Stimulated activated CD8-positive, alpha-beta memory T cell treated with anti-CD3 and anti-CD28 coated beads, Interleukin-2, amount 100 ng/mL, for 1 hour (primary cell): ENCODE data around the gene KIAA0513.

Experiments used
- DNase-seq, 2 donors: peaks; one replicate each; pipeline ENCODE4 v3.0.0-alpha.2; 2020; ENCODE audit warnings: low read depth in 2 of 2

KIAA0513 gene

DNA sequence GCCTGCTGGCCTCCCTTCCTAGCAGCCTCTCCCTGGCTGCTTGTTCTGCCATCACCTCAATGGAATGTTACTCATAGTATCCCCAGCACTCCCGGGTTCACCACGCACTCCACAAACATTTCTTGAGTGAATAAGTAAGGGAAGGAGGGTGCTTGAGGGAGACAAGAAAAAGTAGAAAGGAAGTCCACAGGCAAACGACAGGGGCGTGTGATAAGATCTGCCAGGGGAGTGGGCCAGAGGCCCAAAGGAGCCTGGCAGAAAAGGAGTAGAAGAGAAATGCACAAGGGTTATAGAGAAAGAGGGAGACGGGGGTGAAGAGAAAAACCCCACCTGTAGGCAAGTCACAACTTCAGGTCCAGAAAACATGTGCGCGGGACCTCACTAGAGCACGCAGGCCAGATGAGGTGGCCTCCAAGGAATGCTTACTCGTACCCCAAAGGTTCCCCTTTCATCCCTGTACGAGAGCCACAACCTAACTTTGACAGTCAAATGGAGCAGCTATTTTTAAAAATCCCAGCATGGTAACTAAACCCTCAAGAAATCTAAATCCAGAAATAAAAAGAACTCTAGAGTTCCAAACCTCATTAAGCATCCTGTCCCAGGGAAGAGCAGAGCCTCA is 22.9 kb upstream of the KIAA0513 start:
- no peak for DNase-seq

DNA sequence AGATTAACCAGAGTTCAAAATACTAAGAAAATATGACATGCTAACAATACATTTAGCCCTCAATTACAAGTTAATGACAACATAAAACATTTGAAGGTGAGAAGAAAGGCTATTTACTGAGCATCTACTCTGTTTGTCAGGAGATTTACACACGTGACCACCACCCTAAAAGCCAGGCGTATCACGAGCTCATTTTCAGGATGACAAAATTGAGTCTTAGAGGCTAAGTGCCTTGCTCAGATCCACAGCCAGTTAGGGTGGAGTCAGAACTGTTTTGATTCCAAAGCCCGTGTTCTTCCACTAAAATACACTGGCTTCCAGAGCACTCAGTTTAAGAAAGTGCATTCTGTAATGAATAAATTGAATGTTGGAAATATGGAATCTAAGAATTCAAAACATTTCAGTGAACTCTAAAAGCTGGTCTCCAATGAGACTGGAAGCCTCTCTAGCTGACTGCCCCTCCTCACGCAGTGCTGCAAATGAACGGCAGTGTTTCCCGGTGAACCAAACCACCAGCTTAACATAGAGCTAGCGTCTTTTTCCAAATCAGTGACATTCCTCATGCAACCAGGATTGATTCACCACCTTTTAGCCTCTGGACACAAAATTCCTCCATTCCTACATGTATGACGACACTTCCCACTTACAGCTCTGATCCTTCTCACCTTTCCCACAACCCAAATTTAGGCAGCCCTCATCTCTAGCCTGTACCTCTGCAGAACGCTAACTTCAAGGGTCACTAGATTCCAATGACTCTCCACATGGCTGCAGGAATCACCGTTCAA is 22.1 kb upstream of the KIAA0513 start:
- no peak for DNase-seq

DNA sequence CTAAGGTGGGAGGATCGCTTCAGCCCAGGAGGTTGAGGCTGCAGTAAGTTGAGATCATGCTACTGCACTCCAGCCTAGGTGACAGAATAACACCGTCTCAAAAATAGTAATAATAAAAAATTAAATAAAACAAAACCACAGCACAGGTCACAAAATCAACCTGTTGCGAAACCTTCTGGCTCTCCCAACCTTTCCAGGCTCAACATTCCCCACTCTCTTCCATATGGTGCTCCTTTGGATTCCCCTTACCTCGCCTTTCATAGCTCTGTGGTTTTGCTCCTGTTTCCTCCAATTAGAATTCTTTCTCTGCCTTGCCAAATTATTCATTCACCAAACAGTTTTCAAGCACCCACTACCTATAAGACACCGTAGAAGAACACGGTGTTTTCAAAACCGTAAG is 21.0 kb upstream of the KIAA0513 start:
- no peak for DNase-seq

DNA sequence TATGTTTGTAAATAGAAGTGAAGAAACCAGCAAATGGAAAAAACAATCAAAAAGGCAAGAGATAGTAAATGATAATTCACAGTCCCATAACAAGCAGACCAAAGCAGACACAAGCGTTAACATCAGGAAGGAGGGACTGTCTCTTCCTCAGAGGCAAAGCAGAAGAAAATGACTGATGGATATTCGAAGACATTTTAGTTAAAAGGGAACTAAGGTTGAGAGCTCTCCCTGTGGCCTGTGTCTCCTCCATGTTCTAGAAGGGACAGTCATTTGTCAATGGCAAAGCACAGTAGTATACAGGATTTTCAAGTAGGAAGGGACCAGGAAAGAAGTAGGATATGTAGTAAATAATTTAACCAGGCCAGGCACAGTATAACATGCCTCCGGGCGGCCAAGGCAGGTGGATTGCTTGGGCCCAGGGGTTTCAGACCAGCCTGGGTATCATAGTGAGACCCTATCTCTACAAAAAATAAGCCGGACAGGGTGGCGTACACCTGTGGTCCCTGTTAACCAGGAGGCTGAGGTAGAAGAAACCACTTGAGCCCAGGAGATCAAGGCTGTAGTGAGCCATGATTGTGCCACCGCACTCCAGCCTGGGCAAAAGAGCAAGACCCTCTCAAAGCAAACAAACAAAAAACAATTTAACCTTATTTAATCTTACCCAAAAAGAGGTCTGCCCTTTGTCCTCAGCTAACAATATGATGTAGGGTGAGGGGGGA is 19.9 kb upstream of the KIAA0513 start:
- no peak for DNase-seq

DNA sequence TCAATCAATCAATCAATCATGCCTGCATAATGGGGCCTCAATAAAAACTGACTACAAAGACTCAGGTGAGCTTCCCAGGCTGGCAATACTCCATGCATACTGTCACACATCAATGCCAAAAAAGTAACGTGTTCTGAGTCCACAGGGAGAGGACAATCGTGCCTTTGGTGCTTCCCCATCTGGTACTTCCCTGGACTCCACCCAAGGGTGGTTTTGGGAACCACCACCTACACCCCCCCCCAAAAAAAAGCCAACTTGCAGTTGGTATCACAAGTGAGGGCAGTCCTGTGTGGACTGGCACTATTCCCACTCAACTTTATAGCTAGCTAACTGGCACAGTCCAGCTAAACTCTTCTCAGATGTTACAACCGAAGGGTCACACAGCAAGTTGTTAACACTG is 19.3 kb upstream of the KIAA0513 start:
- DNase-seq, result no peak

DNA sequence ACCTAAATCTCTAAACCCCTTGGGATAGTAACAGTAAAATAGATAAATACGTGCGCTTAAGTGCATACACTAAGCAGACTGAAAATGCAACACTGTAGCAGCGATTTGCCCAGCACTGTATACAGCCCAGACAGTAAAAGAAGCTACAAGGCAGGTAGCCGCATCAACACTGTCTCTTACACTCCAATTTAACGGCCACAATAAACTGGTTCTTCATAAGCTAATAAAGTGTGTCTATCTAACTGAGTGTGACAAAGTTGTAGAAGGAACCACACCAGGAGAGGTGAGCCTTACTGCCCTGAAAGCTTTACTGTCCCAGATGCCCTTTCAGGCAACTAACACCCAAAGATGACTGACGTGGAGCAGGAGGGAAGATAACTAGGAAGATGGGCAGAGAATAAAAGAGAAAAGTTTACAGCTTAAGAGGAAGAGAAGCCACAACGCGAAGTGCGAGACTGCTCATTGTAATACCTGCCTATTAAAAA is 17.1 kb upstream of the KIAA0513 start:
- DNase-seq, result no peak

DNA sequence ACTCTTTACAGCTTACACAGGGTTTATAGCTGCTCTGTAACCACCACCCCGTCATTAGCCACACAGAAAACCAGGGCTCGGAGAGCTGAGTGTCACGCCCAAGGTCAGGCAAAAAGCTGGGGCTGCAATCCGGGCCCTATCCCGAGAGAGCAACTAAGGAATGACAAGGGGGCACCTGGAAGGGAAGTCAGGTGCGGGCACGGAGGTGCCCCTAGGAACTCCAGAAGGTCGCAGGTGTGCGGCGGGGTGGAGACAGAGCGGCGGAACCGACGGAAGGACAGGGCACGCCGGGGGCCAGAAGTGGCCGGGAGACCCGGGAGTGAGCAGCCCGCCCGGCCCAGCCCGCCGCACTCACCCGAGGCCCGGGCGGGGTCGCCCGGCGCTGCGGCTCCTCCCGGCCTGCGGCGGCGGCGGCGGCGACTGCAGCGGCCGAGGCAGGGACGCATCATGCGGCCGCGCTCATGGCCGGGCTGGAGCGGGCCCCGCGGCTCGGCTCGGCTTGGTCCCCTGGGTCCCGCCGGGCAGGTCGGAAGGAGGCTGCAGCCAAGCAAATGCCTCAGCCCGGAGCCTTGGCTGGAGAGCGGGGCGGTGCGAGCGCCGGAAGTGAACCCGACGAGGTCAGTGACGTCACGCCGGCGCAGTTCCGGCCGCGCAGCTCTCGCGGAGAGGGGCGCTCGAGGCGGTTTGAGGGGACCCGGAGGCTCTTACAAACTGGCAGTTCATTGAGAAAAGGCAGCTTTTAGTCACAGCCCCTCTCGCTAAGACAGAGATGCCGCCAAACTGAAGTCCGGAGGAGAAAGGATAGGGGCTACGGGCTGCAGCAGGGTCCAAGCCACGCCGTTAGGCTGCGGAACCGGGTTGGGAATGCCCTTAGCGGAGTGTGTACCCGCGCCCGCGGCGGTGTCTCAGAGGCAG is 16.4 kb upstream of the KIAA0513 start, which contains the start of gene ZDHHC7:
Gene ZDHHC7, minus strand, starts transcription at position 605 of the 915 bp plus-strand sequence. CDS start 20,917 bp downstream, outside the sequence.
- DNase-seq, result peak; percentile 79 to 81

DNA sequence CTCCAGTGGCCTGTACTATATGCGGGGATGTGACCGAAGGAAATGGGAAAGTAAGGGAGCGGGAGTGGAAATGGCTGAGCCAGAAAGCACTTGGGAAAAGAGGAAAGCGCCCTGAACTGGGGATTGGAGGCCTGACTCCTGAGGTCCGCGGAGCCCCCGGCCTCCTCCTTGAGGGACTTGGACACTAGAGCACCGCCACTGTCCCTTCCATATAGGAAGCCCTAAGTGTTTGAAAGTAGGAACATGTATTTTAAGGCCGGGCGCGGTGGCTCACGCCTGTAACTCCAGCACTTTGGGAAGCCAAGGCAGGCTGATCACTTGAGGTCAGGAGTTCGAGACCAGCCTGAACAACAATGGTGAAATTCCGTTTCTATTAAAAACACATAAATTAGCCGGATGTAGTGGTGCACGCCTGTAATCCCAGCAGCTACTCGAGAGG is 15.7 kb upstream of the KIAA0513 start:
- no peak for DNase-seq

DNA sequence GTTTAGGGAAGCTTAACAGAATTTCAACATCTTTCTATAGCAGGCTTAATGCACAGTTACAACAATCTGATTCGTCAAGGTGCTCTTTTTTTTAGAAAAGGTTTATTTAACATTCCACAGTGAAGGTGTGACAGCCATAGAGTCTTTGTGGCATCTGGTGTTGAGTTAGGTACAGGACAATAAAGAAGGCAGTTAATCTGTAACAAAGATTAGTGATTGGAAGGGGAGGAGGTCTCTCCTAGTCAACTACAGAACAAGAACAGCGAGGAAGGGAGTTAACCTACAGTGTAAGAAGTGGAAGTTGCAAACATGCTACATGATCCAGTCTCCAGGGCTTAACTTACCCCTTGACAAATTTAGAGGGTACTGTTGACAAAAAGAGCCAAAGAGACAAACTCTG is 13.3 kb upstream of the KIAA0513 start:
- DNase-seq, result no peak

DNA sequence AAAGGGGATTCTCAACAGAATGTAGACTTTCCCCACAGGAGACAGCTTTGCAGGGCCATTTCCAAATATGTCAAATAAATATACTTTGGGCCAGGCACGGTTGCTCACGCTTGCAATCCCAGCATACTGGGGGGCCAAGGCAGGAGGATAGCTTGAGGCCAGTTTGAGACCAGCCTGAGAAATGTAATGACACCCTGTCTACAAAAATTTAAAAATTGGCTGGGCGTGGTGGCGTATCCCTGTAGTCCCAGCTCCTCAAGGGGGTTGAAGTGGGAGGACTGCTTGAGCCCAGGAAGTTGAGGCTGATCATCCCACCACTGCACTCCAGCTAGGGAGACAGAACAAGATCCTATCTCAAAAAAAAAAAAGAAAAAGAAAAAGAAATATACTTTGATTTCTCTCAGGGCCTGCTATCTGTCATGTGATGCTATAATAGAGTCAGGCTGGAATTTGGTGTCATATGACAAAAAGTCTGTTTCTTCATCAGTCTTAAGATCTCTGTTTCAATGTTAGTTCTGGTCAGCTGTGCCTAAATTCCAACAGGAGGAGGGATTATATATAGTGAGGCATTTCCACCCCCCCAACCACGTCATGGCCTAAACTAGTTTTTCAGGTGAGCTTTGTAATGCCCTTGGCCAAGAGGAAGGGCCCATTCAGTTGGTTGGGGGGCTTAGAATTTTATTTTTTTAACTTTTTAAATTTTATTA is 12.0 kb upstream of the KIAA0513 start:
- DNase-seq, result no peak

DNA sequence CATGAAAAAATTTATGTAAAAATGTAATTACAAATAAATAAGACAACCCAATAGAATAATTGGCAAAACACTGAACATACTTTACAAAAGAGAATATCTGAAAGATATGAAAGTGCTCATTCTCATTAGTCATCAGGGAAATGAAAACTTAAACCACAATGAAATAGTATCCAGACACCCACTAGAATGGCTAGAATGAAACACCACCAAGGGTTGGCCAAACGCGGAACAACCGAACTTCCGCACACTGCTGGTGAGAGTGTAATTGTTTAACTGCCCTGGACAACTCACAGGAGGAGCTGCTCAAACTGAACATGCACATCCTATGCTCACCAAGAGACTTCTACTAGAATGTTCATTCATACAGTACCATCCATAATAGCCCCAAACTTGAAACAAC is 10.4 kb upstream of the KIAA0513 start:
- DNase-seq, result no peak

DNA sequence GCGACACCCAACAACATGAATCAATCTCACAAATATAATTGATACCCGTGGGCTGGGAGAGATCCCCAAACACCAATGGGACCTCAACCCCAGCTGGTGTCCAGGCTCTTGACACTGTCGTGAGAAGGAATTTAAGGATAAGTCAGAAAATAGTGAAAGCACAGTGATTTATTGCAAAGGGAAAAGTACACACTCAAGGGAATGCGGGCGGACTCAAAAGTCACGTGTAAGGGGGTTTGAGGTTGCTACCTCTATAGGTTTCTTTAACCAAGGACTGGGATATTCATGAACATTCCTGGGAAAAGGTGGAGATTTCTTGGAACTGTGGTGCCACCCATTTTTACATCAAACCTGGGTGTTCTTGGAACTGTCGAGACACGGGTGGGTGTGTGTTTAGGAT is 10.0 kb upstream of the KIAA0513 start:
- no peak for DNase-seq

DNA sequence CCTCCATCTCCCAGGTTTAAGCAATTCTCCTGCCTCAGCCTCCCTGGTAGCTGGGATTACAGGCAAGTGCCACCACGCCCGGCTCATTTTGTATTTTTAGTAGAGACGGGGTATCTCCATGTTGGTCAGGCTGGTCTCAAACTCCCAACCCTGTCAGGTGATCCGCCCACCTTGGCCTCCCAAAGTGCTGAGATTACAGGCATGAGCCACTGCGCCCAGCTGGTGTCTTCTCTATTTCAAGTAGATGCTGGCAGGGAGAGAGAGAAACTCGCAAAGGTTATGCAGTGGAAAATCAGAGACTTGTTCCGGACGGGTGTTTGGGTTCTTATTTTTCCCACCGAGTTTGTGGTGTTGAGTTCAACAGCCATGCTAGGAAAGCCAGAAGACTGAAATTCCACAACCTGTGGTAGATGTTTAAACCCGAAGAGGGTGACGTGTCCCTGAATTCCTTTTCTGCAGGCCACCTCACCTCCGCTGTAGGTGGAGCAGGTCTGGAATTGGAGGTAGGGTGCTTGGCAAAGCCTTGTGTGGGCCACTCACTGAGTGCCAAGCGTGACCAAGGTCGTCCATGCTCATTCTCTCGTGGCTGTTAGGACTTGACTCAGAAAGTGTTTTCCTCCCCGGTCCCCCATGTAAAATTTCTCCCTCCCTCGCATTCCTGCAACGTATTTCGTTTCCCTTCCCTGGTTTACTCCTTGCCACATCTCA is 8.9 kb upstream of the KIAA0513 start:
- DNase-seq, result no peak

DNA sequence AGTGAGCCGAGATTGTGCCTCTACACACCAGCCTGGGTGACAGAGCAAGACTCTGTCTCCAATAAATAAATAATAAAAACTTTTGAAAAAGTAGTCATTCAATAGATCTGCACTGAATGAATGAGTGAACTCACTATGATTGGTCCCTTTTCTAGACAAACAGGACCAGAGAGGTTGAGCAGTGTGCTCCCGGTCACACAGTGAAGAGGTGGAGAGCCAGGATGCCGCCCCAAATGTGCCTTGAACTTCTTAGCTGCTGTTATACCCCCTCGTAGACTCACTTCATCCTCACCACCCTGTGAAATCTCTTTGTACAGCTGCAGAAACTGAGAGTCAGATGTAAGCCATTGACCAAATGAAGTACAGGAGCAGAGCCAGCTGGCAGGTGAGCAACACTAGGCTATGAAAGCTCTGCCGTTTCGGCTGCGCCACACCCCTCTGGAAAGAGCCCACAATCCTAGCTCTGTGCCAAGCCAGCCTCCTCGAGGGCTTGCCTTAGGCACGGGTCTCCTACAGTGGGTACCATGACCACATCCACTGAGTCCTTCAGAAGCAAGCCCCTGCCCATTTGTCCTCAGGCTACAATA is 7.8 kb upstream of the KIAA0513 start:
- no peak for DNase-seq

DNA sequence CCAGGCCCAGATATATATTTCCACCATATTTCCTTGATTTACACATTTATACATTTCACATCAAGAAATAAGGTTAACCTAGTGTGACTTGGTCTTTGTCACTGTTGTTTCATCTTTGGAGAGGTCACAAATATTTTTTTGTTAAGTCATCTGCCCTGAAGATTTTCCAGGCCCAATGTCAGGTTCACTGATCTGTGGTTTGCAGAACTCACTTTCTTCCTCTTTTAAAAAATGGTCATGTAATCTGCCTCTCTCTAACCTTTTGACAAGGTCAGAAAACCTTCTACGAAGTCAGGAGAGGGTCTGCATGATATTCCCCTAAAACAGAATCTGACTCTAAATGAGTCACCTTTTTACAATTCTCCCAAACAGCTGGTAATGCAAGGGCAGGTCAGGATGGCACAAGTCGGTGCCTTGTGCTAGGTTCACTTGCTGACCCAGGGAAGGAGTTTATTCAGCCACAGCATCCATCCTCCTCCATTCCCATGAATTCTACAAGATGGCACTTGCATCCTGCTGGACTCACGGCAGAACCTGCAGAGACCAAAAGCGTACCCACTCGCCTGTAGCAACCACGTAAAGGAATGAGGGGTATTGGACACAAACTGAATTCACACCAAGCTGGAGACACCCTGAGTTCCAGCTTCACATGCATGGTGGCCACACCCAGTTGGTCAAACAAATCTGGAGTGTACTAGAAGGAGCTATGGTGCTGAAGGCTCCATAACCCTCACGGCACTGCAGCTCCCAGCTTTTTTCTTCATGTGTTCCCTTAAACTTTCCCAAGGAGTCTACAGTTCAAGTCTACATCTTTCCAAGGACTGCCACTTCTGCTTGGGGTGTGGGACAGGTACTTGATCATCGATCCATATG is 1.6 kb upstream of the KIAA0513 start:
- no peak for DNase-seq

DNA sequence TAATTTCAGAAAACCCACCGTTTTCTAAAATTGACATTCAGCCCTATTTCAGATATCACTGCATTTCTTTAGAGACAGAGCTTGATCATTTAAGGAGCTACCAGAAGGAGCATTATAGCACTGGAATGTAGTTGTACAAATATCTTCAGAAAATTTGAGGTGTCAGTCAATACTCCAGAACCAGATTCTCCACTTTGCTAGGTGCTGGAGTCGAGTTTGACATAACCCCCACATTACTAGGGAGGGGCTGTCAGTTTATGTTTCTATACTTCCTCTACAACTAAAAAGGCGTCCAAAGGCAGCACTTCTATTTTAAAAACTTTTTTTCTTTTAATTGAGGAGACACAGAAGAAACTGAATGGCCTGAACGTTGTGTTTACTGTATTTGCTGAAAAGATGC is 892 bp upstream of the KIAA0513 start:
- no peak for DNase-seq

DNA sequence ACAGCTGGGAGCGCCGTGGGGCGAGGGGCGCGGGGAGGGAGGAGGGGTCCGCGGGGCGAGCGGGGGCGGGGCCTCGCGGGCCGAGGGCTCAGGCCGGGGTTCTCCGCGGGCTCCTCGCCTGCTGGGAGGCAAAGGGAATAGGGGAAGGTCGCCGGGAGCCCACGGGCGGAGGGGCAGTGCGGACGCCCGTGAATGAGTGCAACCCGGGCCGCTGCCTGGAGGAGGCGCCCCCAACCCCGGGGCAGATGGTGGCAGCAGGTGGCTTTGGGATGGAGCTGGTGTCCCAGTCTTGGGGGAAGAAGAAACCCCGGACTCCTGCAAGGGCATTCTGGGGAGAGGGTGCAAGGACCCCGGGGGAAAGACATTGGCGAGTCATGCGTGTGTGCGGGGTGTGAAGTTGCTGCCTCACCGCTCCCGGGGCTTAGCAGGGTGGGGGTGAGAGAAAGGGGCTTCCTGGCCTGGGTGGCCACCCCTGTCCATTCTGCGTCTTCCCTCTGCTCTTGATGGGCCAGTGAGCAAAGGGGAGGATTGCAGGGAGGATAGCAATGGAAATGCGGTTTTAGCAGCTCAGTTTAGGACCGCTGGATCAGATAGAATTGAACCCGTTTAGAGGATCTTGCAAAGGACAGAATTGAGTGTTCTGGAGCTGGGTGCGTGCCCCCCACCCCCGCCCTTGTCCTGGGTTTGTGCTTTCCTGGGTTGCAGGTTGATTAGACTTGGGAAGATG is 526 bp downstream of the KIAA0513 start:
- no peak for DNase-seq
